DMS153 treated with DMSO at 0.1 percent for 48 hours (cell line): ENCODE data around the gene OOSP4A.

ENCODE experiments used
- DNase-seq: peaks from one replicate; lab custom pipeline; 2025; ENCODE audit not compliant: unreplicated experiment; lab: John Stamatoyannopoulos, UW

The OOSP4A gene

GRCh38 chr11:59963733-59964132 is at the start of gene OOSP4A:
OOSP4A (plus strand) TSS chr11:59964033; CDS start chr11:59964033, 0 bp downstream.
- DNase-seq, result no peak

DNA sequence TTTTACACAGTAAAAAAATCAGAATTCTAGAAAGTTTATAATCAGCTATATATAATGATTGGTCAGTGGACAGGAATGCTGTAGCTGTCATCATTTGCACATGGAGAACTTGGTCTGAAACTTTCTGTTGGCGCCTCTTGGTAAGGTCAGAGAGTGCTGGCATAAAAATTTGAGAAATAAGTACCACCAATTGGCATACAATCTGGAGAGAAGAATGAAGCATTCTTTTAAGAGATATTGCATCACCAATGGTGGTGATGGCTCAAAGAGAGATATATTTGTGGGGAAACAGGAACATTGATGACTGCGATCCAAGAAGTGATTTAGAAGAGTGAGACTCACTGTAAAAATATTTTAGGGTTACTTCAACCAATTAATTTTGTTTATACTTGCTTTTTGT is 45.4 kb upstream of the OOSP4A start:
- no peak for DNase-seq

GRCh38 chr11:59918987-59919589 is 44.7 kb upstream of the OOSP4A start:
- DNase-seq, result no peak

DNA sequence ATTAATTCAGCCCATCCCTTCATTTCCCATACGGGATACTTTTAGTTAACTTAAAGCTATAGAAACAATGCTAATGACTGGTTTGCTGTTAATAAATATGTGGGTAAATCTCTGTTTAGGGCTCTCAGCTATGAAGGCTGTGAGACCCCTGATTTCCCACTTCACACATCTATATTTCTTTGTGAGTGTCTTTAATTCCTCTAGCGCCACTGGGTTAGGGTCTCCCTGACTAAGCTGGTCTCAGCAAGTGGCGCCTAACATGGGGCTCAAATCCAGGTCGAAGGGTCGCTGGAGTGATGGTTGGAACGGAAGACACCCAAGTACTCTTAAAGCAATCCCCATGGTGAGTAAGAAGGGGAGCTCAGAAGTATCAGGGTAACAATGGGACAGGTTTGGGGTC is 40.0 kb upstream of the OOSP4A start:
- no peak for DNase-seq

DNA sequence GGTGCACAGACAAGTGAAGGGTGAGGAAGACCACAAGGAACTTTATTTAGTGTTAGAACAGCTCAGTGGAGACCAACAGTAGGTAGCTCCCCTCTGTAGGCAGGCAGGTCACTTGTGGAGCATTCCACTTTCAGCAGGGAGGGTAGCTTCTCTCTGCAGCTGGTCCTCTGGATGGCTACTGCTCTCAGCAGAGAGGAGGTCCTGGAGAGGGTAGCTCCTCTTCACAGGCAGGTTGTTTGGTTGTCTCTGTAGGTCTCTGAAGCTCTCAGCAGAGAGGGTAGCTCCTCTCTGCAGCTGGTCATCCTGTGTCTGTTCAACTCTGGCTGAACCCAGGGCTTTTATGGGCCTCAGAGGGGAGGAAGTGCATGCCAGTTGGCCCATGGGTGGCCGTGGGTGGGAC is 32.1 kb upstream of the OOSP4A start:
- DNase-seq, result no peak

DNA sequence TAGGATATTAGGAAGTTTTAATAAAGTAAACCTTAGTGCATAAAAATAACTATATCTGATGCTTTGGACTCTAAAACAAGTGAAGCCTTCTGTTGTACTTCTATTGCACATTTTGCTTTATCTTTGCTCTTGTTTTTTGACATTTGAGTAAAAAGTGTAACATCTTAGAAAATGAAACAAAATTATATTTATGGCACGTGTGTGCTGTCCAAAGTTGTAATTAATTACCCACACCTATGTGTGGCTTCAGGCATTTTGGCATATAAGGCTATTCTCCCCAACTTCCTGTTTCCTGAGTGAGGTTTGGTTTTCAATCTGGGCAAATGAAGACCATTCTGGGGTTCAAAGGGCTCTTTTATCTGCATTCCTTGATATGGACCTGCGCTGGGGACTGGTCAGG is 25.7 kb upstream of the OOSP4A start, which contains the start of gene OOSP1:
OOSP1 (plus strand) TSS at position 301 of the 400 bp plus-strand sequence; CDS start at position 324, 23 bp downstream.
- no peak for DNase-seq

DNA sequence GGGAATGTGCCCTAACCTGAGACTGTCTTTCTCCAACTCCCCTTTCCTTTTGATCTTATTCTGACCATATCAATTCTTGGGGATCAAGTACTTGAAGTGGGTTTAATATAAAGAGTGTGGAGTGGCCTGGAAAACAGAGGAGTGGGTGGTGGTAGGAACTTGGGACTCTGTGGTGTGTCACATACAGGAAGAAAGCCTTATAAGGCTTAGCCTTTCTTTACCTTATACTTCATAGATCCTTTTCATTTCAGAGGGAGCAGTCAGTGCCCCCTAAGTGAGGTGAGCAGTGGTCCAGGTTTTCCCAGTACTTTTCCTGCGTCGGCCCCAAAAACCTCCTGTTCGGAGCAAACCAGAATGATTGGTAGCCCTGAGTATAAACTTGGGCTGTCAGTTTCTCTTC is 25.1 kb upstream of the OOSP4A start:
- DNase-seq, result no peak

- no peak for DNase-seq
Observed at GRCh38 chr11:59939482-59939881, 24.4 kb upstream of the OOSP4A start.

DNA sequence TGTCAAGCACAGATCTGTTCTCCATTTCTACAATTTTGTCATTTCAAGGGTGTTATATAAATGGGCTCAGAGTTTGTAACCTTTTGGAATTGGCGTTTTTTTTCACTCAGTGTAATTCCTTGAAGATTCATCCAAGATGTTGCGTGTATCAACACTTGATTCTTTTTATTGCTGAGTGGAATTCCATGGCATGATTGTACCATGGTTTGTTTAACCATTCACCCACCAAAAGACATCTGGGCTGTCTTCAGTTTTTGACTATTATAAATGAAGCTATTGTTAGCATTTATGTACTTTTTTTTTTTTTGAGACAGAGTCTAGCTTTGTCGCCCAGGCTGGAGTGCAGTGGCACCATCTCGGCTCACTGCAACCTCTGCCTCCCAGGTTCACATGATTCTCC is 22.7 kb upstream of the OOSP4A start:
- DNase-seq, result no peak

DNA sequence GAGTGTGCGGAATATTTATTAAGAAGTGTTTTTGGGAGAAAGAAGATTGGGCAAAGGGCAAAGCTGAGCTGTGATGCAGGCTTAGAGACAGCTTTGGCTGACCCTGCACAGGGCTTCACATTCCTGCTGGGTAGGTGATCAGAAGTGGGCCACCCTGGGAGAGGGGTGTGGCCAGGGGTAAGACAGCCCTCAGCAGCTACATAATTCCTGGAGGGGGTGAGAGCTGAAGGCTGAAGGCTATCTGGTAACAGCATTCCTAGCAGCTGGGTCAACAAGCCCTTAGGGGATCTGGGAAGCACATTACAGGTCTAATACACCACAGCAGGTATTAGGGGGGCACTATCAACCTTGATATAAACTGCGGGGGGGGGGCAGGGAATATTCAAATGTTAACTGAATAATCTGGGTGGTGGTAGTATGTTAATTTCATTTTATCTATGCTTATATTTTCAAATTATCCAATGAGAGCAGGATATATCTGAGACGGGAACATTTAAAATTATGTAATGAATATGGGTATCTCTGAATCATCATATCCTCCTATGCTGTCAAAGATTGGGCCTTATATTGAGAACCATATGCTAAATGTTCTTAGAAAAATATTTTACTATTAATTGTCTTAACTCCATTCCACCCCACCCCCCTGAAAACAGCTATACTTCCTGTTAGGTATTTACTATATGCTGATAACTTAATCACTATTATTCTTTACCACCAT is 19.7 kb upstream of the OOSP4A start:
- no peak for DNase-seq

DNA sequence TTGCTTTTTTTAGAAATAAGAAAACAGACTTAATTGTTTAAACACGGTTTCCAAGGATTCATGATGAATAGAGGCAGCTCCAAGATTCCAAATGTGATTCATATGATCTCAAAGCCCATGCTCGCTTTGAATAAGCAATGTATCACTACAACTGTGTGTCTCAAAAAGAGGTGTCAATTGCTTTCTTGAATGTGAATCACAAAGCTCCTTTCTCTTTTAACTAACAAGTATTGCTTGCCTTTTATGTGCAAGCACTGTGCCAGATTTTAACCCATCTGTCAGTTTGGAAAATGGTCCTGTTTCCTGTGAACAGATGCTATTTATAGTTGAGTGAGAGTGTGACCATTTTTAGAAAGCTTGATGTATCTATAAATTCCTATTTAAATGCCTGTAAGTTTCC is 19.1 kb upstream of the OOSP4A start:
- DNase-seq, result no peak

DNA sequence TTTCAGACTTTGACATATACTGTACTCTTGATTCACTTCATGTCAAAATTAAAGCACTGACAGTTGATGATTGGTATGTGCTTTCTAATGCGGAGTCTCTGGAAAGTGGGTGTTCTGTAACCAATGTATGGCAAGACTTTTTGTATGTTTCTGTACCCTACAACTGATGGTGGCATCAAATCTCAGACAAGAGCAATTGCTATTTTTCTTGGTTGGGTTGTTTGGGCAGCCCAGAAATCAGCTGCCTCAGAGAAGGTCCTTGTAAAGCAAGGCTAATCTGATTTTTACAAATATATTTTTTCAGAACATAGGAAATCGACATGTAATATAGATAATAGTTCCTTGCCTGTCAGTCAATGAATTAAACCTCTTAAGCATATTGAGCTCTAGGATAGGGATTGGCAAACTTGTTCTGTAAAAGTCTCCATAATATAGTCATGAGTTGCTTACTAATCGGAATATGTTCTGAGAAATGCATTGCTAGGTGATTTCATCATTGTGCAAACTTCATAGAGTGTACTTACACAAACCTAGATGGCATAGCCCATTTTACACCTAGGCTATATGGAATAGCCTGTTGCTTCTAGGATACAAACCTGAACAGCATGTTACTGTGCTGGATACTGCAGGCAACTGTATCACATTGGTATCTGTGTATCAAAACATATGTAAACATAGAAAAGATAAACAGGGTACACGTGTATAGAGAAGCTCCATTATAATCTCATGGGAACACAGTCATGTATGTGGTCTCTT is 10.2 kb upstream of the OOSP4A start:
- DNase-seq, result no peak

DNA sequence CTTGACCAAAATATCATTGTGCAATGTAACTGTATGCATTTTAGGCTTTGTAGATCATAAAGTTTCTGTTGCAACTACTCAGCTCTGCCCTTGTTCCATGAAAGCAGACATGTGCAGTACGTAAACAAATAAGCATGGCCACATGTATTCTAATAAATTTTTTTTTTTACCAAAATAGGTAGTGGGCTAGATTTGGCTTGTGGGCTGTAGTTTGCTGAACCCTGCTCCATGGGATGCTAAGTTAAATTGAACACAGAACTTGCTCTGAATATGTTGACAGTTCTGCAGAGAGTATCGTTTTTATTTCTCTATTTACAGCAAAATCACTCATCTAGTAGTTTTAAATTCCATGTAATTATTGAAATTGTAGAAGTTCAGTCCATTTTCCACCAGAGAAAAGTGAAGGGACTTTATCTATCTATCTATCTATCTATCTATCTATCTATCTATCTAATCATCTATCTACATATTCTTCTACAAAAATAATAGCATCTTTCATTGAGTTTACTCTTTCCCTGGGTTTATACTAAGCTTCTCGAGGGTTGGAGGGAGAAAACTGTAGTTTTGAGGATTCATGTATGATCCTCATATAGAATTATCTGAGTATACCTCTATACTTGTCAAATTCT is 9.5 kb upstream of the OOSP4A start:
- no peak for DNase-seq

- no peak for DNase-seq
Observed at GRCh38 chr11:59957094-59957493, 6.7 kb upstream of the OOSP4A start.

- DNase-seq, result no peak
Observed at GRCh38 chr11:59960502-59961381, 3.1 kb upstream of the OOSP4A start.

DNA sequence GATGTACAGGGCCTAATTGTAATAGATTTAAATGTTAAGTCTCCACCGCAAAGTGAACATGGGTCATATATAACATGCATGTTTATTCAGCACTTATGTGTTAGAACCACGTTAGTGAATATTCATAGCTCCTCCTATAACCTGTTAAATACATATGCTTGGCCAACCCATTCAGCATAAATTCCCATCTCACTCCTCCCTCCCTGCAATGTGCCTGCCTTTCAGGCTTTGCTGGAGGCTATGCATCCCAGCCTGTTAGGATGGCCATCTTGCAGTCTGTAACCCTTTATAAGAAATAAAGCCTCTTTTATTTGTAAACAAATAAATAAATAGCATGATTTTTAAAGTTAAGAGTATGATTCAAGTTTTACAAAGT is 1.7 kb upstream of the OOSP4A start:
- DNase-seq, result no peak

- no peak for DNase-seq
Observed at GRCh38 chr11:59965424-59965823, 1.6 kb downstream of the OOSP4A start.

DNA sequence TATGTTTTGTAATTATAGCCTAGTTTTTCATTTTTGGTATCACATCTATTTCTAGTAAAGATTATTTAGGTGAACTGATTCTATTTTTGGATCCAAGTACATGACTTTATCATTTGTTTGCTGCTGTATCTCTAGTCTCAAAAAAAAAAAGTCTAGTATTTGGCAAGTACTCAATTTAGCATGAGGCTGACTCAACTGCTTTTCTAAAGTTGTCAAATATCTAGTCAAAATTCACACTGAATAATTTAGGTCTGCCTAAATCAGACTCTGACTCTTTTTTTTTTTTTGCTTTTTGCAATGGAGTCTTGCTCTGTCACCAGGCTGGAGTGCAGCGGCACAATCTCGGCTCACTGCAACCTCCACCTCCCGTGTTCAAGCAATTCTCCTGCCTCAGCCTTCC is 2.4 kb downstream of the OOSP4A start:
- no peak for DNase-seq

DNA sequence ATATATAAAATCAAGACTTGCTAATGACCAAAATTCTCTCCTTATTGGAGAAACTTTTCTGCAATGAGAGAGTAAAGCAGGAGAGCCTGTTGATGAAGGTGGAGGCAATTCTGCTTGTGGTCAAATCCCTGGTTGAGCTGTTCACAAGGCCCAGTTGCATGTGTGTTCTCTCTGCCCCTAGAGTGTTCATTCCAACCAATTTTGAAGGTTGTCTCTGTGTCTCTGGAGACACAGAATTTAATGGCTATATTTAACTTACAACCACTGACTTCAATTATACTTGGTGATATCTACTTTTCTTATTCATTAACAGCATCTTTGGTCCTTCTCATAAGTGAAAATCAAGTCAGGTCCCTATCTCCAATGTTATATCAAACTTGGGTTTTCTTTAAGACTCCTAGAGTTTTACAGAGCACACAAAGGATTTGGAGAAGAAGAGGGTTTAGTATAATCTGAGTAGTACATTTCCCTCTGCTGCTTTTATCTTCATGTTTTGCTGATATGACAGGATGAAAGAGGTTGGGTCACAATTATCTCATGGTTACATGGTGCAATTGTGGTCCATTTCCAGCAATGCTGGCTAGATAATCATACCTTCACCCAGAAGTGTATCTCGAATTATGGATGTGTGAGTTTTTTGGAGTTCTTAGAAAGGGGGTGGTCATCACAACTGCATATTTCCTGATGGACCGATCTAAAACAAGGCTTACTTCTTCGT is 4.0 kb downstream of the OOSP4A start:
- DNase-seq, result no peak

DNA sequence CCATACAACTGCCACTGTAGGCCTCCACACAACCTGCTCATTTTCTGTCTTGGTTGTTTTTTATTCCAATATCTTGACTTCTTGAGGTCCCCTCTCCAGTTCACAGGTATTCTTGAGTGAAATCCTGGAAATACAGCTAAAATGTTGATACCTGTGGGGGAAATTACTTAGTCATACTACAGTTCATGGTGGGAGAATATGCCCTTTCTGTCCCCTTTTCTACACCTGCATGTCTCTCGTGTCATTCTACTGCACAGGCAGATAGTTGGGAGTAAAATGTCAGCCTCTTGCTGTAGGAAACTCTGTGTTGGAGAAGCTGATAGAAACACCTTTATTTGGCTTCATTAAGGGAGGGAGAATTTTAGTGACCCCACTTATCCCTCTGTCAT is 4.6 kb downstream of the OOSP4A start:
- DNase-seq, result no peak
